HG03139 (cell line): ENCODE results near the gene TENM3.

Experiments
- ATAC-seq: cut with Tn5 transposase; IDR thresholded peaks from one replicate; pipeline ENCODE4 v1.9.1; 2021; ENCODE audit not compliant: unreplicated experiment

Gene TENM3

DNA sequence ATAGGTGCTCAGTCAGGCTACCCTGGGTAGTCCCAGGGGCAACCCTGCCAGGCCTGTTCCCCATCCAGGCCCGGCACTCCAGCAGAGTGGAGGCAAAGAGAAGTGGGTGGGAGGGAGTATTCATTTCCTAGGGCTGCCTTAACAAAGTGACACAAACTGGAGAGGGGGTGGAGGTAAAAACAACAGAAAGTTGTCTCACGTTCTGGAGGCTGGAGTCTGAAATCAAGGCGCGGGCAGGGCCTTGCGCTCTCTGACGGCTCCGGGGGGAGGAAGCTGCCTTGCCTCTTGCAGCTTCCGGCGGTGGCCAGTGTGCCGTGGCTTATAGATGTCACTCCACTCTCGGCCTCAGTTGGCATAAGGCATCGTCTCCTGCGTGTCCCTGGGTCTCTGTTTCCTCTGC lies 583.2 kb downstream of the TENM3 start:
- ATAC-seq, result peak; percentile 63

DNA sequence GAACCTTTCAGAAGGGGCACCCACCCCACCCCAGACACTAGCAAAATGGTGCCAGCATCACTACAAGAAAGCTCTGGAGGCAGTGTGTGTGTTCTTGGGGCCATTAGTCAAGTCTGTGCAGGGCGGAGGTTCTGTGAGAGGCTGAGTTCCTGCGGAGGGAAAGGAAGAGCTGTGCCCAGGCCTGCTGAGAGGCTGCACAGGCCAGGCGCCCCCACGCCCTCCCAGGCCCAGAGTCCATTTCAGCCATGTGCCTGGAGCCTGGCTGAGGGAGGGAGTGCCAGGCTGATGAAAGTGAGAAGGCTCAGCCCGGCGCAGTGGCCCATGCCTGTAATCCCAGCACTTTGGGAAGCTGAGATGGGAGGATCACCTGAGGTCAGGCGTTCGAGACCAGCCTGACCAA lies 584.0 kb downstream of the TENM3 start:
- ATAC-seq, result no peak

DNA sequence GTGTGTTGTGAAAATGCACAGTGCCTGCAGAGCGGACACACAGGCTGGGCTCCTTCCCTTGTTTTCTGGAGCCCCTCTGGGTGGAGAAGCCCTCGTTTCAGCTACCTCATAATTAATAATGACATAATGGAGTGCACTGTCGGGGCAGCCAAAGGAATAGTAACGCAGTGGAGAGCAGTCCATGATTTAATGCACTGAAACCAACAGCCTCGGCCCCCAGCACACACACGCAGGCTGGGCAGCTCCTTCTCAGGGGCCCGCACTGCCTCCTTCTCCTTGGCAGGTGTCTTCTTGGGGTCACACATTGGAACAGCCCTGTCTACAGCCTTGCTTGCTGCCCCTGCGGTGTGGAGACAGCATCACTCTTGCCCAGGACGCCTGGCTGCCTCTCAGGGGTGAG lies 584.8 kb downstream of the TENM3 start:
- no peak for ATAC-seq

DNA sequence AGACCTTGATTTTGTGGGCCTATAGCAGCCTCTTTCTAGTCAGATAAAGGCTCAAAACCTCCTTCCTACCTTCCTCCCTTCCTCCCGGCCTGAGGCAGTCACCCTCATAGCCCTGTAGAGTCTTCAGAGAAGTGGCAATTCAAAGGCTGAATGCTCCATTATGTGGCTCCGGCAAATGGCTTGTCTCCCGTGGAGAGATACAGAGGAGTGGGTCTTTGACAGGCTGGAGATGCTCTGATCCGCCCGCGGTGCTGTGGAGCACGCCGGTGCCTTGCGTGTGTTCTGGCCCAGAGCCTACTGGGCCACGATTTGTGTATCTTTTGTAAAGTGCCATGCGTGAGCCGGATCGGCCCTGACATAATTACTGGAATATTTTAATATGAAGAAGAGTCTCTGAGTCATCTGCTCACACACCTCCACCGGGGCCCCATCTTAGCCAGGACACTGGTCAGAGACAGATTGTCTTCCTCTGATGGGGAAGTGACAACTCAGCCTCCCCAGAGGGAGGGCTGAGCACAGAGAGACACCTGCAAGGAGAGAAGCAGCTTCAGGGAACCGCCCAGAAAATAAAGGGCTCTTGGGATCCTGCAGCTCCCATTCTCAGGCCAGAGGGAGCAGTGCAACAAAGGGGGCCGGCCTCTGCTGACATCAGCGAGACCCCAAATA lies 585.3 kb downstream of the TENM3 start:
- no peak for ATAC-seq

DNA sequence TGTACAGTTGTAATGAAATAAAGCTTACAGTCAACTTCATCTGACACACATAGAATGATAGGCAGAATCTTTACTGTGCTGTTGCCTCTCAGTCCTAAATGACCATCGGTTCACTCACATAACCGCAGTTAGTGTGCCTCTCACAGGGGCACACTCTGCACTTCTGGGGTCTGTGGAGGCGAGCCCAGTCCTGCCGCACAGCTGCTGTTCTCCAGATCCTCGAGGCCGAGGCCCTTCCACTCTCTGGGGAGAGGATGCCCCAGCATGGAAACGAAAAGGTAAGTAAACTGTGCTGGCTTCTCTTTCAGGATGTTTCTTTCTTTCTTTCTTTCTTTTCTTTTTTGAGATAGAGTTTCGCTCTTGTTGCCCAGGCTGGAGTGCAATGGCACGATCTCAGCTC lies 586.0 kb downstream of the TENM3 start:
- no peak for ATAC-seq

DNA sequence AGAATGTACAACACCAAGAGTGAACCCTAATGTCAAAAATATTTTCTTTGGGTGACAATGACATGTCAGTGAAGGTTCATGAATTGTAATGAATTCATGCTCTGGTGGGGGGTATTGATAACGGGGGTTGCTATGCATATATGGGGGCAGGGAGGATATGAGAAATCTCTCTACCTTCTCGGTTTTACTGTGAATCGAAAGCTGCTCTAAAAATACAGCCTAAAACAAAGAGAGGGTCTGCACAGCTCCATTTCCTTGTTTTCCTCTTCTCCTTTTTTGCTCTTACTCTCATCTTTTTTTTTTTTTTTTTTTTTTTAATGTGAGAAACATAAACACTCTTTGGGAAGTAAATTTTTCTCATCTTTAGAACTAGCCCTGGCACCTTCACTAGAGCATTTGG lies 588.2 kb downstream of the TENM3 start:
- ATAC-seq, result no peak

DNA sequence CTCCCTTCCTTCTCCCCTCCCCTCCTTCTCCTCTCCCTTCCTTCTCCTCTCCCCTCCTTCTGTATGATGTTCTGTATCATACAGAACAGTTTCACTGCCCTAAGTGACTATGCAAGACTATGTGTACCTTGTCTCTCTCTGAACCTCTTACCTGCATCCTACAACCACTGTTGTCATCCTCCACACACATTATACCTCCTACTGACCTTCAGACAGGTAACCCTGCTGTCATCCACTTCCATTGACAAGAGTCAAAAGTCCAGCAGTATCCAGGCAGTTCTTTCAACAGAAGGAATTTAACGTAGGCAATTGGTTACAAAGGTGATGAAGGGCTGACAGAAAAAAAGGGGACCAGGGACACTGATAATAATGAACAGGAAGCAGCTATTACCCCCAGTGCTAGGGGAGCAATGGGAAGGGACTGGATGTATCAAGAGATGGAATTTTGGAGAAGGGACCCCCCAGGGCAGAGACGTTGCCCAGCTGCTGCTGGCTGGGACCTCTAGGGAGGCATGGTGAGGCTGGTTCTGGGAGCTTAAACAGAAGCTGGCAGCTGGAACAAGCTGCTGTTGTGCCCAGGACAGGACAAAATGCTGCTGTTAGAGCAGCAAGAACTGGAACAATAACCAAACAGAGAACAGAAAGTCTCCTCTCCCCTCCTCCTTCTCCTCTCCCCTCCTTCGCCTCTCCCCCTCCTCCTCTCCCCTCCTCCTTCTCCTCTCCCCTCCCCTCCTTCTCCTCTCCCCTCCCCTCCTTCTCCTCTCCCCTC lies 589.3 kb downstream of the TENM3 start:
- no peak for ATAC-seq

DNA sequence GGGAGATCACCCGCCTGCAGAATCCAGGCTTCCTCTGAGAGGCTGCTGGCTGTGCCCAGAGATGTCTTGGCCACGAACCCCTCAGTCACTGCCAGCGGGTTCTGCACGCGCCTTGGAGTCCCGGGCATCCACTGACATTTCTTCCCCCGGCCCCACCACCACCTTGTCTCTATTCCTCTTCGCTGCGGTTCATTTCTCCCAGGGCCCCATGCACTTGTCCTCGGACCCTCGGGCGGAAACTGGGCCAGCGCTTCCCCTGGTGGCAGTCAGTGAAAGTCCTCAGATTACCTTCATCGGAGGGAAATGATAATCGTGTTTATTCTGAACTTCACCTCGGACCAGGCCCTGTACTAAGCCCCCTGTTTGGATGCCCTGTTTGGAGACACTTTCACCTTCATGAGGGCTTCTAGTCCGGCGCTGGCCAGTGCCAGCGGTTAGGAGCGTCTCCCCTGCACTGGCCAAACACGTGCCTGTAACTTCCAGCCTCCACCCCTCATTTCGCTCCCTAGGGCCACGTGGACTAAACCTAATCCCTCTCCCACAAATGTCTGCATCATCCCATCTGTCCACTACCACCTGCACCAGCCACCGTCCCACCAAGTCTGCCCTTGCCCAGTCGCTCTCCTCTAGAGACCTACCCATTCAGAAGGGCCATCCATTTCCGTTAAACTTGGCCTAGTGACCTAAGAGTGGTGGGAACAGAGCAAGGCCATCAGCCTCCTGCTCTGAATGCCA lies 592.0 kb downstream of the TENM3 start:
- no peak for ATAC-seq

DNA sequence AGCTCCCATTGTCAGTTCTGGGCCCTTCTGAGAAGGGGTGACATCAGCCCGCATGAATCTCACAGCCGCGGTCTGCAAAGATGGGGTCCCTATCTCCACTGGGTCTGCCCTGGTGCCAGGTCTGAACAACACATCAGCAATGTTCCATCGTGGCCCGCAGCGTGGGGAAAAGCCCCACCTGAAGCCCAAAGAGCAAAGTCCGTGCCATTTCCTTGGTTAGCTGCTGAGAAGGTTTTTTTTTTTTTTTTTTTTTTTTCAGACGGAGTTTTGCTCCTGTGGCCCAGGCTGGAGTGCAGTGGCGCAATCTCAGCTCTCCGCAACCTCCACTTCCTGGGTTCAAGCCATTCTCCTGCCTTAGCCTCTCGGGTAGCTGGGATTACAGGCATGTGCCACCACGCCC lies 594.6 kb downstream of the TENM3 start:
- no peak for ATAC-seq

DNA sequence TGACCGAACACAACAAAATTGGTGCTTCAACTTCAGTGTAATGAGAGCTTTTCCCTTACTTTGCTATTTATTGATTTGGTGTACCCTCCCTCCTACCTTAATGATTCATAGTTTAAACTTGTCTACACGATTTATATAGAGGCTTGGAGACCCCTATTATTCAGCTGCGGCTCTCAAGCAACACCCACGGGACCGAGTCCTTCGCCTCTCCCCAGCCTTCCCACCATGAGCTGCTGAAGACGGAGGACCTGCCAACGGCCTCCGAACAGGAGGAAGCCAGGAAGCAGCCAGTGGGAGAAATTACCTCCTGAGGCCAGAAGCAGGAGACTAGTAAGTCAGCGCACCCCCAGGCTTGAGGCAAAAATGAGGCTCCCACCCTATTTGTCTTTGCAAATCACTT lies 595.3 kb downstream of the TENM3 start:
- ATAC-seq, result no peak

DNA sequence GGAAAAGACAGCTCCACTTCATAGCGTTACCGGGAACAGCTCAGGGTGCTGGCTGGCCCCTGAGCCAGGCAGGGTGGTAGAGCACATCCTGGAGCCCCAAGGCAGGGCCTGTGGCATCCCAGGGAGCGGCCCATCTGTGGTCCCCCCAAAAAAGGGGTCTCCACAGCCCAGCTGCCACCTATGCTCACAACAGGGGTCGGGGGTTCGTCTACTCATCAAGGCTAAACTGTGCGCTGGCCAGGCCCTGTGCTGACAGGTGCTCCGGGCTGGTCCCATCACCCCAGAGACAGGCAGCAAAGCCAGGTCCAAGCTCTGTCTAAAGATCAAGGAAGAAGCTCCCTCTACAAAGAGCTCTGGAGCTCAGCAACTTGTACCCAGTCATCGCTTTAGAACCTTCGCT lies 596.1 kb downstream of the TENM3 start:
- no peak for ATAC-seq

DNA sequence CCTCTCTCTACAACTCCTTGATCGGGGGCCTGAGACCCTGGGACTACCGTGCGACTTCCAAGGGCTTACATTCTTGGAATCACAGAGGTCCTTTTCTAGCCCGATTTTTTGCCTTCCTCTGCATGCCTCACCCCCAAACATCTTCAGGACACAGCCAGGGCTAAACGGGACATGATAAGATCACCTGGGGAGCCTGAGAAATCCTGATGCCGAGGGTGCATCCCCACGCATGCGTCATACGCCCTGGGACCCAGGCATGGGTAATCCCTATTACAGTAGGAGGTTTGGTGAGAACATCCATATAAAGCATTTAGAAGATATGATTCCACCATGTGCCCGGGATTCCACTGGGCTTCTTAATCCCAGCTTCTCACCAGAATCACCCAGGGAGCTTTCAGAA lies 596.9 kb downstream of the TENM3 start:
- no peak for ATAC-seq

DNA sequence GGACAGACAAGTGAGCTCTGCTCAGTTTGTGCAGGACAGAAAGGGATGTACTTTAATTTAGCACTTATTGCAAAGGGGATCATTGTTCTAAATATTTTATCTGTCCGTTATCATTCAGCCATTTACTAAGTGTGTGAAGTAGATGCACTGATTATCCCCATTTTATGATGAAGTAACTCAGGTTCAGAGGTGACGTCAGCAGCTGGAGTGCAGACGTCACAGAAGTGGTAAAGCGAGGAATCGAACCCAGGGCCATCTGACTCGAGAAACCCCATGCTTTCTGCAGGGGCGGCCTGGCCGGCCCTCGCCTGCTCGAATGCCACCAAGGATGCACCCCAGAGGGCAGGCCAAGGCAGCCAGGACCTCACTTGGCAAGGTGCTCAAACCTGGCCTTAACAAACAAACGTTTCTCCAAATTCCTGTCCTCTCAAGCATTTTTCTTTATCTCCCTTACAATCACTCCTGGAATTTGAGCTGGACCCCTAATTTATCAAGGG lies 599.0 kb downstream of the TENM3 start:
- no peak for ATAC-seq

DNA sequence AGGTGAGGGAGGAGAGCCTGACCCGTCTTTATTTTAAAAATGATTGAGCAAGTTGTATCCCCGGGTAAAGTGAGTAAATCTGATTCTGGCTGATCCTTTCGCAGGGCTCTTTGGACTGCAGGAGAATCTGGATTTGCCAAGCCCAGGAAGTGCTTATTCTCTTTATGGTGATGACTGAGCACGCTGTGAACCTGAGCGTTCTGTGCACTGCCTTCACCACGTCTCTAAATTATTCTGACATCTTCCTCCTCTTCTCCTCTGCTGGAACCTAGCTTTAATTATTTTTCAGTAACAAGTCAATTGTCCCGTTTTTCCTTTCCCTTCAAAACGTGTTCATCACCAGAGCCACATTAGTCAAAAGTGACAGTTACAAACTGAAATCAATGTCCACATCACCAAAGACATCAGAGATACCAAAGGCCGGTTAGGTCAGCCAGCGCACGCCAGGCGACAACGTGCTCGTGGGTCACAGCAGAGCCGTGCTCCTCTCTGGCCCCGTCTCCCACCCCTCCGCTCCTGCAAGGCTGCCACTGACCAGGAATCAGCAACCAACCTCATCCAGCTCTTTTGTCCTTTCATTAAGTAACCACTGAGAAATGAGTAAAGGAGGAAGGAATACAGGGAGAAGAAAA lies 599.7 kb downstream of the TENM3 start:
- no peak for ATAC-seq

DNA sequence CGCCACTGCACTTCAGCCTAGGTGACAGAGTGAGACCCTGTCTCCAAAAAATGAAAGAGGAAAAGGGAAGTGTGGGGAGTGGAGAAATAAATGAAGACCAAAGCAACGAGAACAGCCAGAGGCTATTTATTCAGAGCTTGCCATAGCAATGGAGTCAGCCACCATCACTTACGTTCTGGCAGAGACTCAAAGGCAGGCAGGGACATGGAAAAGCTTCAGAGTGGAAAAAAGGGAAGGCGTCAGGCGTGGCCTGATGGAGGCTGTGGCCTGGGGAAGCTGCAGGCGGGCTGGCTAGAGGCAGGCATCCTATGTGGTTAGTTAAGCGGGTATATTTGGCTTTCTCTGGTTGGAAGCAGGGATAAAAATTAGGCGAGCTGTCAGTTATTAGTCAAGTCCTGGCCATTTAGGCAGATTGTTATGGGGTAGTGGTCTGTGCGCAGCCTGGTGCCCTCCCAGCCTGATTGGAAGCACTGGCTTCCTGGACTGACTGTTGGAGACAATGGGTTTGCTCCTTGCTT lies 600.7 kb downstream of the TENM3 start:
- no peak for ATAC-seq

DNA sequence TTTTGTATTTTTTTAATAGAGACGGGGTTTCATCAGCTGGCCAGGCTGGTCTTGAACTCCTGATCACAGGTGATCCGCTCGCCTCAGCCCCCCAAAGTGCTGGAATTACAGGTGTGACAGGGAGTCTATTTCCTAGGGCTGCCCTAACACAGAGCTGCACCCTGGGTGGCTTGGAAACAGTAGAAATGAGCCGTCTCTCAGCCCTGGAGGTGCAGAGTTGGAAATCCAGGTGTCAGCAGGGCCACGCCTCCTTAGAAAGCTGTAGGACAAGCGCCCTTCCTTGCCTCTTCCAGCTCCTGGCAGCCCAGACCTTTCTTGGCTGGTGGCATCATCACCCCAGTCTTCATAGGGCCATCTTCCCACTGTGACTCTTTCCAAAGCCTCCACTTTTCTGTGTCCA lies 602.4 kb downstream of the TENM3 start:
- no peak for ATAC-seq

DNA sequence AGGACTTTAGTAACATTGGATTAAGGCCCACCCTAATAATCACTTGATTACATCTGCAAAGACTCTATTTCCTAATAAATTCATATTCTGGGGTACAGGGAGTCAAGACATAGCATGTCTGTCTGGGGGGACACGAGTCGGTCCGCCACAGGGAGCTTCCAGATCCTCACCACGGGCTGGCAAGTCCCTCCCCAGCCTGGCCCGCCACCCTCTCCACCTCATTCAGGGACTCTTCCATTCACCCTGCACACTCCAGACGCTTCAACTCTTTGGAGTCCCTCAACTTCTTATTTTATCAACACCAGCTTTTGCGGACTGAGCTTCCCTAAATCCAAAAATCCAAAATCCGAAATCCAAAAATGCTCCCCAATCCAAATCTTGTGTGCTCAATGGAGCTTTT lies 602.8 kb downstream of the TENM3 start:
- ATAC-seq, result no peak

DNA sequence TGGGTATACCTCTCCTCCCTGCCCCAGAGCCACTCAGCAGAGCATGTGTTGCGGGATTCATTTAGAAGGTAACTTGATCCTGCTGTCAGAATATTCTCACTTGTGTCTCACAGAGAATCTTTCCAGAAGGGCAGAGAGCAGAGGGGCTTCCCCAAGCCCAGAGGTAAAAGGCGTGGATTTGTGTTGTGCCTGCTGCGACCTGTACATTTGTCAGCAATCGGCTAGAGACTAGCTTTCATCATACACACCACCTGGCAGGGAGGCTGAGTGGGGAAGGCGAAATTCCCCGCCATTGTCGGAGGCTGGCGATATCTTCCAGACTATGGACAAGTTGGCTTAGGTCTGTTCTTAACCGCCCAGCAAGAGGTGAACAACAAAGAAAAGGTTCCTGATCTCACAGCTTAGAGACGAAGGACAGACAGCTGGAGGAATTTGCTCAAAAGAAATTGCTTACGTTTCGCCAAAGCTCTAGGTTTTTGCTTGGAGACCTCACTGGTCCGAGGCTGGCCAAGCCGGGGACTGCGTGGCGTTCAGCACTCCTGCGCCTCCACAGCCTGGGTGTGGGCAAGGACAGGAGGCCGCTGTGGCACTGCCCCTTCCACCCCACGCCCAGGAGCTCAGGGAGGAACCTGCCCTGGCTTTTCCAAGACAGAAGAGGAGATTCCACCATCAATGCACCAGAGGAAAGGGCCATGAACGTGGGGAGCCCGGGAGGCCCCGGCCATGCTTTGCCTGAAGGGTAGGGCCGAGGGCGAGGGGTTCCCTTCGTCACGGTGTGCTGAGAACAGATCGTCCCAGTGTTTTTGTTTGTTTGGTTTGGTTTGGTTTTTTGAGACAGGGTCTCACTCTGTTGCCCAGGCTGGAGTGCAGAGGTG lies 604.6 kb downstream of the TENM3 start:
- no peak for ATAC-seq

DNA sequence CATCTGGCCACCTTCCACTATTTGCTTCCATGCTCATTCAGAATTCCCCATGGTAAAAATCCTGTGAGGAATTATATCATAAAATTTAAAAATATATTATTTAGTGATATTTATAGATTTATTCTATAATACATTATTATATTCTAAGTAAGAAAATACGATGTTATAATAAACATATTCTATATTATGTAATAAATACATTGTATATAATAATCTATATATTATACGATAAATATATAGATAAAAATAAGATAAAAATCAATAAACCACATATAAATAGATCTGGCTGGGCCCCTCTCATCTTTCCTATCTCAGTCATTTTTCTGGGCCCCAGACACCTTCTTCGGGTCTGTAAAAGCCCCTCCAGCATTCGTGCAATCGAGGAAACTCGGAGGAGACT lies 605.5 kb downstream of the TENM3 start:
- no peak for ATAC-seq
